Heart left ventricle (tissue), 16 donors: Measurements from ENCODE around the gene EPGN. TPM values are rescaled to one million over a fixed set of nuclear protein-coding genes. Genes with fewer than 3 reads are reported as not detected.

Experiments used
- ATAC-seq, 4 donors: fragments of 200-7000 bp; cut with Tn5 transposase; one replicate each; pipeline ENCODE4 v1.9.1; 2020 to 2022; ENCODE audit warnings: moderate library complexity in 4 of 4, mild to moderate bottlenecking in 3 of 4, moderate number of reproducible peaks in 1 of 4
- DNase-seq, 5 donors: peaks; one replicate each; pipeline ENCODE4 v3.0.0-alpha.2; 2020
- H3K27ac ChIP-seq, 12 donors: fragments of 200-600 bp; sonication (generic) in 4 of 12; one replicate each; pipeline versions ENCODE4 v1.5.0 to v1.8.0; 2016 to 2022; ENCODE audit warnings: mild to moderate bottlenecking in 2 of 12
- H3K27me3 ChIP-seq, 9 donors: fragments of 200-600 bp; sonication (generic) in 2 of 9; one replicate each; pipeline versions ENCODE4 v1.5.1 to v1.8.0; 2016 to 2022; ENCODE audit warnings: mild to moderate bottlenecking in 3 of 9
- H3K36me3 ChIP-seq, 9 donors: fragments of 200-600 bp; sonication (generic) in 2 of 9; one replicate each; pipeline versions ENCODE4 v1.5.0 to v1.8.0; 2018 to 2022; ENCODE audit warnings: mild to moderate bottlenecking in 2 of 9
- H3K4me1 ChIP-seq, 12 donors: fragments of 200-600 bp; sonication (generic) in 4 of 12; one replicate each; pipeline versions ENCODE4 v1.5.0 to v1.8.0; 2016 to 2022; ENCODE audit warnings: mild to moderate bottlenecking in 3 of 12
- H3K4me3 ChIP-seq, 12 donors: fragments of 200-600 bp; sonication (generic) in 4 of 12; one replicate each; pipeline versions ENCODE4 v1.5.0 to v1.8.0; 2017 to 2022; ENCODE audit warnings: mild to moderate bottlenecking in 9 of 12, moderate library complexity in 4 of 12
- H3K9me3 ChIP-seq, 12 donors: fragments of 200-600 bp; sonication (generic) in 4 of 12; one replicate each; pipeline versions ENCODE4 v1.5.0 to v1.8.0; 2016 to 2022; ENCODE audit warnings: mild to moderate bottlenecking in 1 of 12
- CTCF ChIP-seq, 12 donors: fragments of 200-600 bp; sonication (generic) in 4 of 12; IDR thresholded peaks; one replicate each; pipeline versions ENCODE4 v1.5.0 to v1.8.0; 2018 to 2022; ENCODE audit warnings: antibody characterized with exemption in 12 of 12, mild to moderate bottlenecking in 5 of 12
- POLR2A ChIP-seq, 2 donors: fragments of 450-650 bp; IDR thresholded peaks; one replicate each; pipeline ENCODE4 v1.6.1; 2017; ENCODE audit warnings: antibody characterized with exemption in 2 of 2, mild to moderate bottlenecking in 2 of 2, moderate library complexity in 2 of 2
- WGBS, 4 donors: extraction: QIAGEN DNeasy Blood & Tissue Kit in 2 of 4; methylation state at CpG; one replicate each; pipeline versions ENCODE4 v1.1.5 to v1.1.7; 2013 to 2018; 5-methylcytosine and 5-hydroxymethylcytosine counted together
- intact Hi-C, 10 donors: fragments of 100-400 bp; cut with DNase I; formaldehyde crosslinking; loops; one replicate each; pipeline versions ENCODE4 v1.11.1 to v1.14.2; 2022
- polyA plus RNA-seq, 2 donors: library from polyadenylated mRNA; stranded (reverse); fragments of 200-250 nt; gene quantifications; one replicate each; pipeline ENCODE4 v1.2.3, GENCODE V29; 2013
- total RNA-seq, 9 donors: library from RNA; depleted of rRNA in 2 of 9; stranded (reverse); fragments of >200 nt in 2 of 9; fragmentation: NEBNext Ultra II Directional in 3 of 9; extraction: Animal tissue kit (Norgen Biotek cat#: 25700) in 3 of 9; gene quantifications; one replicate each; pipeline versions ENCODE4 v1.1.0 to v1.2.4, GENCODE V29; 2016 to 2023
- donor health status: ischemic (EF 13 %, LVEDD 7.1; RV severe dilation, severe dysfunction).
- donor health status: healthy with polysubstance abuse.
- donor health status: DM: no; HTN: yes; CAD: no.
- donor health status: DM: no; HTN: no; CAD: no.
- donor health status: ischemic (EF 25% LVEDD 6.9; RV normal size, moderate dysfunction).
- donor health status: ischemic (EF 25% LVEDD 5.7; RV mildly dilated, moderate dysfunction).
- donor health status: healthy.
- donor health status: DM: yes; HTN: yes; CAD: no.
- donor health status: ischemic (EF 35%, LVEDD 5.7; RV mildly dilated, moderate dysfunction).
- donor health status: nonischemic (EF 11% LVEDD 7.7; RV severe dilation, severe dysfunction).
- donor health status: DM: yes; HTN: yes; CAD: no.
- donor health status: PGD.
- donor health status: ischemic (EF 29% LVEDD 5.4; RV normal size, mild dysfunction).
- donor health status: nonischemic (EF 23%, LVEDD 6.1; RV moderate dilation, normal function).

The EPGN gene
- total and polyA plus RNA-seq, 11 donors: 5.8 TPM; not detected in 10

- Histone ChIP-seq H3K4me1 (no peaks in the 10 kb centered on the region), H3K27me3 (no peaks in the 10 kb centered on the region), H3K9me3 (no peaks in the 10 kb centered on the region), H3K27ac (no peak overlapping the region), H3K4me3 (no peak overlapping the region), H3K36me3 (no peaks in the 10 kb centered on the region)
- DNase-seq: no peak
- WGBS, 4 donors: 30 to 34% (median 34%) methylated on average over 4 of the region's 4 CpGs
- TF ChIP-seq POLR2A (IDR thresholded peaks at IDR 0.05) (no peak), CTCF (IDR thresholded peaks at IDR 0.05) (peak; percentile 40 to 80 (median 64))
- ATAC-seq: peak in 2 of 4 donors; percentile 53 to 57
- intact Hi-C loops: loop anchor here in 9 of 10 donors (1.0 to 5.0 kb wide), 9 partner anchors 80 to 125 kb away; no protein-coding TSS in a partner anchor
These were observed 3.5 kb downstream of the EPGN start for GRCh38 chr4:74311696-74312313.

GRCh38 chr4:74314329-74314728 lies 6.1 kb downstream of the EPGN start:
- WGBS, 4 donors: 88 to 98% (median 95%) methylated on average over 2 of the region's 2 CpGs
- no peak for TF ChIP-seq CTCF (IDR thresholded peaks at IDR 0.05)
- TF ChIP-seq POLR2A (IDR thresholded peaks at IDR 0.05): no peak

GRCh38 chr4:74314944-74315343 lies 6.7 kb downstream of the EPGN start:
- 83 to 87% (median 84%) methylated on average over 2 of the region's 2 CpGs for WGBS, 4 donors
- DNase-seq (no peak), ATAC-seq (no peak)
- no peak overlapping the region for H3K4me3 ChIP-seq
- H3K9me3 ChIP-seq: no peaks in the 10 kb centered on the region
- no peaks in the 10 kb centered on the region for H3K36me3 ChIP-seq
- intact Hi-C loops: loop anchor here in 7 of 10 donors (5.0 kb wide), 4 partner anchors 83 to 128 kb away; no protein-coding TSS in a partner anchor
- no peak for TF ChIP-seq CTCF (IDR thresholded peaks at IDR 0.05)
- no peak for TF ChIP-seq POLR2A (IDR thresholded peaks at IDR 0.05)
- H3K4me1 ChIP-seq: no peaks in the 10 kb centered on the region
- H3K27ac ChIP-seq: no peak overlapping the region
- no peaks in the 10 kb centered on the region for H3K27me3 ChIP-seq

More at GRCh38 chr4:74314329-74314728, 6.1 kb downstream of the EPGN start:
- H3K4me1 ChIP-seq: no peaks in the 10 kb centered on the region
- H3K27me3 ChIP-seq: no peaks in the 10 kb centered on the region
- no peak for ATAC-seq
- intact Hi-C loops: loop anchor here in 7 of 10 donors (5.0 kb wide), 4 partner anchors 82 to 127 kb away; no protein-coding TSS in a partner anchor
- H3K4me3 ChIP-seq: no peak overlapping the region
- no peak for DNase-seq
- no peak overlapping the region for H3K27ac ChIP-seq
- no peaks in the 10 kb centered on the region for H3K9me3 ChIP-seq
- H3K36me3 ChIP-seq: no peaks in the 10 kb centered on the region

GRCh38 chr4:74315376-74315775 lies 7.1 kb downstream of the EPGN start:
- H3K36me3 ChIP-seq: no peaks in the 10 kb centered on the region
- intact Hi-C loops: no loop called here

More at GRCh38 chr4:74315376-74315775, 7.1 kb downstream of the EPGN start:
- ATAC-seq (no peak), DNase-seq (no peak)
- H3K27ac ChIP-seq: no peak overlapping the region
- H3K4me3 ChIP-seq: no peak overlapping the region
- no peaks in the 10 kb centered on the region for H3K9me3 ChIP-seq
- H3K27me3 ChIP-seq: no peaks in the 10 kb centered on the region
- TF ChIP-seq POLR2A (IDR thresholded peaks at IDR 0.05): no peak
- no peak for TF ChIP-seq CTCF (IDR thresholded peaks at IDR 0.05)
- H3K4me1 ChIP-seq: no peaks in the 10 kb centered on the region
- WGBS, 4 donors: 86 to 89% (median 87%) methylated on average over 5 of the region's 5 CpGs
